Measurements from ENCODE around the gene TLL2.

TLL2 gene

GRCh38 chr10:96463562-96463961 lies 50.2 kb downstream of the TLL2 start:
- DNase-seq (ENCODE audit: low read depth in 2 of 2): no peak

- DNase-seq (ENCODE audit: low read depth in 2 of 2): no peak
Observed at GRCh38 chr10:96462606-96463151, 51.0 kb downstream of the TLL2 start.

GRCh38 chr10:96460316-96460715 lies 53.4 kb downstream of the TLL2 start:
- DNase-seq (ENCODE audit: low read depth in 2 of 2): no peak

- DNase-seq (ENCODE audit: low read depth in 2 of 2): no peak
Observed at GRCh38 chr10:96457341-96457740, 56.4 kb downstream of the TLL2 start.

- no peak for DNase-seq (ENCODE audit: low read depth in 2 of 2)
Observed at GRCh38 chr10:96456296-96456840, 57.4 kb downstream of the TLL2 start.

- no peak for DNase-seq (ENCODE audit: low read depth in 2 of 2)
Observed at GRCh38 chr10:96453856-96454583, 59.7 kb downstream of the TLL2 start.

GRCh38 chr10:96452494-96453153 lies 61.1 kb downstream of the TLL2 start:
- no peak for DNase-seq (ENCODE audit: low read depth in 2 of 2)

- no peak for DNase-seq (ENCODE audit: low read depth in 2 of 2)
Observed at GRCh38 chr10:96450529-96451207, 63.1 kb downstream of the TLL2 start.

GRCh38 chr10:96448558-96448957 lies 65.2 kb downstream of the TLL2 start:
- DNase-seq (ENCODE audit: low read depth in 2 of 2): no peak

- no peak for DNase-seq (ENCODE audit: low read depth in 2 of 2)
Observed at GRCh38 chr10:96448021-96448457, 65.7 kb downstream of the TLL2 start.

- no peak for DNase-seq (ENCODE audit: low read depth in 2 of 2)
Observed at GRCh38 chr10:96446966-96447596, 66.6 kb downstream of the TLL2 start.

- DNase-seq (ENCODE audit: low read depth in 2 of 2): no peak
Observed at GRCh38 chr10:96441987-96442643, 71.6 kb downstream of the TLL2 start.

- no peak for DNase-seq (ENCODE audit: low read depth in 2 of 2)
Observed at GRCh38 chr10:96441322-96441885, 72.3 kb downstream of the TLL2 start.

GRCh38 chr10:96440361-96441292 lies 73.1 kb downstream of the TLL2 start:
- DNase-seq (ENCODE audit: low read depth in 2 of 2): no peak

GRCh38 chr10:96439725-96440124 lies 74.0 kb downstream of the TLL2 start:
- no peak for DNase-seq (ENCODE audit: low read depth in 2 of 2)

GRCh38 chr10:96436035-96436434 lies 77.7 kb downstream of the TLL2 start:
- DNase-seq (ENCODE audit: low read depth in 2 of 2): no peak

GRCh38 chr10:96431211-96431970 lies 82.3 kb downstream of the TLL2 start:
- DNase-seq (ENCODE audit: low read depth in 2 of 2): no peak

- no peak for DNase-seq (ENCODE audit: low read depth in 2 of 2)
Observed at GRCh38 chr10:96427291-96427690, 86.4 kb downstream of the TLL2 start.

GRCh38 chr10:96422525-96422924 lies 91.2 kb downstream of the TLL2 start:
- no peak for DNase-seq (ENCODE audit: low read depth in 2 of 2)

All from stimulated activated CD4-positive, alpha-beta T cell treated with anti-CD3 and anti-CD28 coated beads, Interleukin-15, amount 100 ng/mL, for 48 hours (primary cell).